ENCODE measurements around the gene SH3PXD2B.

The SH3PXD2B gene

GRCh38 chr5:172496671-172497371, 42.5 kb upstream of the SH3PXD2B start:
- TF ChIP-seq USF1 (IDR thresholded peaks at IDR 0.05) (no peak), FOXM1 (IDR thresholded peaks at IDR 0.05; ENCODE audit: borderline replicate concordance, low read depth) (no peak), CREB1 (IDR thresholded peaks at IDR 0.05; ENCODE audit: low read depth) (no peak), YY1 (IDR thresholded peaks at IDR 0.05; ENCODE audit: low read depth) (no peak), NFIC (IDR thresholded peaks at IDR 0.05) (no peak), TCF12 (IDR thresholded peaks at IDR 0.05; ENCODE audit: low read depth) (no peak)

GRCh38 chr5:172494630-172495505, 40.5 kb upstream of the SH3PXD2B start:
- TF ChIP-seq NFIC (IDR thresholded peaks at IDR 0.05) (no peak), CREB1 (IDR thresholded peaks at IDR 0.05; ENCODE audit: low read depth) (no peak), TCF12 (IDR thresholded peaks at IDR 0.05; ENCODE audit: low read depth) (no peak), YY1 (IDR thresholded peaks at IDR 0.05; ENCODE audit: low read depth) (no peak), TAF1 (IDR thresholded peaks at IDR 0.05; ENCODE audit: low read depth) (no peak), USF1 (IDR thresholded peaks at IDR 0.05) (no peak), MAX (IDR thresholded peaks at IDR 0.05) (no peak), TEAD4 (IDR thresholded peaks at IDR 0.05) (no peak), CEBPB (IDR thresholded peaks at IDR 0.05) (no peak), ZBTB7A (IDR thresholded peaks at IDR 0.05; ENCODE audit: low read depth) (no peak), EGR1 (IDR thresholded peaks at IDR 0.05) (no peak), RAD21 (IDR thresholded peaks at IDR 0.05; ENCODE audit: low read depth) (no peak), REST (IDR thresholded peaks at IDR 0.05; ENCODE audit: low read depth) (no peak), EP300 (IDR thresholded peaks at IDR 0.05; ENCODE audit: borderline replicate concordance) (no peak), FOXM1 (IDR thresholded peaks at IDR 0.05; ENCODE audit: borderline replicate concordance, low read depth) (no peak)

GRCh38 chr5:172493906-172494305, 39.6 kb upstream of the SH3PXD2B start:
- TF ChIP-seq EP300 (IDR thresholded peaks at IDR 0.05; ENCODE audit: borderline replicate concordance), result no peak
- no peak for TF ChIP-seq YY1 (IDR thresholded peaks at IDR 0.05; ENCODE audit: low read depth)
- no peak for TF ChIP-seq REST (IDR thresholded peaks at IDR 0.05; ENCODE audit: low read depth)
- TF ChIP-seq RAD21 (IDR thresholded peaks at IDR 0.05; ENCODE audit: low read depth), result no peak
- no peak for TF ChIP-seq FOXM1 (IDR thresholded peaks at IDR 0.05; ENCODE audit: borderline replicate concordance, low read depth)
- TF ChIP-seq TCF12 (IDR thresholded peaks at IDR 0.05; ENCODE audit: low read depth), result no peak
- no peak for TF ChIP-seq MAX (IDR thresholded peaks at IDR 0.05)

- TF ChIP-seq EP300 (IDR thresholded peaks at IDR 0.05; ENCODE audit: borderline replicate concordance) (no peak), YY1 (IDR thresholded peaks at IDR 0.05; ENCODE audit: low read depth) (no peak), REST (IDR thresholded peaks at IDR 0.05; ENCODE audit: low read depth) (no peak), CREB1 (IDR thresholded peaks at IDR 0.05; ENCODE audit: low read depth) (no peak), USF1 (IDR thresholded peaks at IDR 0.05) (no peak), TAF1 (IDR thresholded peaks at IDR 0.05; ENCODE audit: low read depth) (no peak), TEAD4 (IDR thresholded peaks at IDR 0.05) (no peak), RAD21 (IDR thresholded peaks at IDR 0.05; ENCODE audit: low read depth) (no peak), ZBTB7A (IDR thresholded peaks at IDR 0.05; ENCODE audit: low read depth) (no peak), TCF12 (IDR thresholded peaks at IDR 0.05; ENCODE audit: low read depth) (no peak), CEBPB (IDR thresholded peaks at IDR 0.05) (no peak), MAX (IDR thresholded peaks at IDR 0.05) (no peak), FOXM1 (IDR thresholded peaks at IDR 0.05; ENCODE audit: borderline replicate concordance, low read depth) (no peak), NFIC (IDR thresholded peaks at IDR 0.05) (no peak), EGR1 (IDR thresholded peaks at IDR 0.05) (no peak)
Observed at GRCh38 chr5:172493461-172493860, 39.1 kb upstream of the SH3PXD2B start.
